ENCODE results near the gene CDC42BPA. TPM values are rescaled to one million over a fixed set of nuclear protein-coding genes. Genes with fewer than 3 reads are reported as not detected.

Gene CDC42BPA
- total RNA-seq, 1 experiment from 2014 or later, result 25.2 TPM

GRCh38 chr1:227298512-227299240 is 19.6 kb downstream of the CDC42BPA start:
- POLR2A ChIA-PET, result no interaction called here
- DNase-seq (ENCODE audit: low spot score) (no peak), ATAC-seq (no peak)
- H3K27me3 Mint-ChIP-seq (ENCODE audit: low read depth), result no peaks in the 10 kb centered on the region
- H3K36me3 Mint-ChIP-seq, result peaks cover 5% of the 10 kb centered on the region
- 0 out of 2 replicates have a peak overlapping the region, but pooled peaks have one; percentile 36 for H3K27ac Mint-ChIP-seq
- CTCF ChIA-PET, result interaction anchor here (0.7 to 1.3 kb wide), 2 partner anchors 9 to 149 kb away, joined by 3 to 4 read pairs; no protein-coding TSS in a partner anchor
- TF ChIP-seq E2F5 (CRISPR knock-in tag; IDR thresholded peaks at IDR 0.05), result no peak
- TF ChIP-seq NR3C1 (CRISPR knock-in tag; conservative IDR thresholded peaks at IDR 0.05; ENCODE audit: low read depth), result no peak
- TF ChIP-seq ZNF317 (CRISPR knock-in tag; IDR thresholded peaks at IDR 0.05; ENCODE audit: borderline replicate concordance, low read depth), result no peak
- TF ChIP-seq NR1H2 (CRISPR knock-in tag; IDR thresholded peaks at IDR 0.05), result no peak
- no peak for TF ChIP-seq USF2 (CRISPR knock-in tag; IDR thresholded peaks at IDR 0.05)
- TF ChIP-seq GTF2I (CRISPR knock-in tag; conservative IDR thresholded peaks at IDR 0.05), result no peak
- no peak for TF ChIP-seq HMGXB4 (CRISPR knock-in tag; IDR thresholded peaks at IDR 0.05)
- no peak for TF ChIP-seq TEAD4 (CRISPR knock-in tag; IDR thresholded peaks at IDR 0.05)
- TF ChIP-seq JUN (CRISPR knock-in tag; IDR thresholded peaks at IDR 0.05), result no peak
- no peak for TF ChIP-seq ZNF425 (CRISPR knock-in tag; conservative IDR thresholded peaks at IDR 0.05)
- no peak for TF ChIP-seq EMX1 (CRISPR knock-in tag; IDR thresholded peaks at IDR 0.05)
- TF ChIP-seq SOX15 (CRISPR knock-in tag; IDR thresholded peaks at IDR 0.05), result no peak
- TF ChIP-seq ETV6 (CRISPR knock-in tag; IDR thresholded peaks at IDR 0.05), result no peak
- no peak for TF ChIP-seq ESRRA (CRISPR knock-in tag; IDR thresholded peaks at IDR 0.05; ENCODE audit: borderline replicate concordance)
- TF ChIP-seq CBFB (CRISPR knock-in tag; IDR thresholded peaks at IDR 0.05; ENCODE audit: low read depth), result no peak
- TF ChIP-seq, protein P1, sequence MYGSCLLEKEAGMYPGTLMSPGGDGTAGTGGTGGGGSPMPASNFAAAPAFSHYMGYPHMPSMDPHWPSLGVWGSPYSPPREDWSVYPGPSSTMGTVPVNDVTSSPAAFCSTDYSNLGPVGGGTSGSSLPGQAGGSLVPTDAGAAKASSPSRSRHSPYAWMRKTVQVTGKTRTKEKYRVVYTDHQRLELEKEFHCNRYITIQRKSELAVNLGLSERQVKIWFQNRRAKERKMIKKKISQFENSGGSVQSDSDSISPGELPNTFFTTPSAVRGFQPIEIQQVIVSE (CRISPR knock-in tag; IDR thresholded peaks at IDR 0.05; ENCODE audit: borderline replicate concordance), result no peak
- TF ChIP-seq ZNF396 (CRISPR knock-in tag; IDR thresholded peaks at IDR 0.05; ENCODE audit: borderline replicate concordance), result no peak
- TF ChIP-seq RELA (CRISPR knock-in tag; IDR thresholded peaks at IDR 0.05; ENCODE audit: borderline replicate concordance), result no peak
- no peak overlapping the region for H3K4me3 Mint-ChIP-seq
- peaks cover 5% of the 10 kb centered on the region for H3K9me3 Mint-ChIP-seq
- peaks cover 23% of the 10 kb centered on the region for H3K4me1 Mint-ChIP-seq

GRCh38 chr1:227297073-227297793 is 21.1 kb downstream of the CDC42BPA start:
- peaks cover 5% of the 10 kb centered on the region for H3K9me3 Mint-ChIP-seq
- POLR2A ChIA-PET, result no interaction called here
- no peak overlapping the region for H3K27ac Mint-ChIP-seq
- CTCF ChIA-PET, result no interaction called here
- peaks cover 5% of the 10 kb centered on the region for H3K36me3 Mint-ChIP-seq
- H3K27me3 Mint-ChIP-seq (ENCODE audit: low read depth), result no peaks in the 10 kb centered on the region
- H3K4me1 Mint-ChIP-seq, result peaks cover 11% of the 10 kb centered on the region; the same call in 1 of the 2 replicates
- H3K4me3 Mint-ChIP-seq, result no peak overlapping the region
- ATAC-seq, result no peak
- DNase-seq (ENCODE audit: low spot score), result no peak
- TF ChIP-seq, protein P2, sequence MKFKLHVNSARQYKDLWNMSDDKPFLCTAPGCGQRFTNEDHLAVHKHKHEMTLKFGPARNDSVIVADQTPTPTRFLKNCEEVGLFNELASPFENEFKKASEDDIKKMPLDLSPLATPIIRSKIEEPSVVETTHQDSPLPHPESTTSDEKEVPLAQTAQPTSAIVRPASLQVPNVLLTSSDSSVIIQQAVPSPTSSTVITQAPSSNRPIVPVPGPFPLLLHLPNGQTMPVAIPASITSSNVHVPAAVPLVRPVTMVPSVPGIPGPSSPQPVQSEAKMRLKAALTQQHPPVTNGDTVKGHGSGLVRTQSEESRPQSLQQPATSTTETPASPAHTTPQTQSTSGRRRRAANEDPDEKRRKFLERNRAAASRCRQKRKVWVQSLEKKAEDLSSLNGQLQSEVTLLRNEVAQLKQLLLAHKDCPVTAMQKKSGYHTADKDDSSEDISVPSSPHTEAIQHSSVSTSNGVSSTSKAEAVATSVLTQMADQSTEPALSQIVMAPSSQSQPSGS (CRISPR knock-in tag; IDR thresholded peaks at IDR 0.05; ENCODE audit: borderline replicate concordance, low read depth), result no peak
- TF ChIP-seq ZNF416 (CRISPR knock-in tag; IDR thresholded peaks at IDR 0.05), result no peak
- no peak for TF ChIP-seq CBFB (CRISPR knock-in tag; IDR thresholded peaks at IDR 0.05; ENCODE audit: low read depth)
- TF ChIP-seq, protein P3, sequence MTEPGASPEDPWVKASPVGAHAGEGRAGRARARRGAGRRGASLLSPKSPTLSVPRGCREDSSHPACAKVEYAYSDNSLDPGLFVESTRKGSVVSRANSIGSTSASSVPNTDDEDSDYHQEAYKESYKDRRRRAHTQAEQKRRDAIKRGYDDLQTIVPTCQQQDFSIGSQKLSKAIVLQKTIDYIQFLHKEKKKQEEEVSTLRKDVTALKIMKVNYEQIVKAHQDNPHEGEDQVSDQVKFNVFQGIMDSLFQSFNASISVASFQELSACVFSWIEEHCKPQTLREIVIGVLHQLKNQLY (CRISPR knock-in tag; IDR thresholded peaks at IDR 0.05), result no peak
- no peak for TF ChIP-seq TCF7 (CRISPR knock-in tag; IDR thresholded peaks at IDR 0.05; ENCODE audit: low read depth)
